Left renal pelvis (tissue), 4 donors: ENCODE measurements around the gene KCTD1. TPM values are rescaled to one million over a fixed set of nuclear protein-coding genes. Genes with fewer than 3 reads are reported as not detected.

Source experiments
- DNase-seq, 4 donors: peaks; one replicate each; pipeline ENCODE4 v3.0.0-alpha.2; 2013; ENCODE audit warnings: low read depth in 4 of 4, low spot score in 3 of 4
- polyA plus RNA-seq, 4 donors: library from polyadenylated mRNA; unstranded; fragments of 120-200 nt; gene quantifications; one replicate each; pipeline ENCODE4 v1.2.1, GENCODE V29; 2013; ENCODE audit not compliant: insufficient read length in 4 of 4

KCTD1 gene
- polyA plus RNA-seq, 4 donors = 31.0 to 75.6 (median 69.1) TPM

GRCh38 chr18:26526128-26526965, 22.0 kb downstream of the KCTD1 start:
- DNase-seq = no peak

- no peak for DNase-seq
These were observed 23.6 kb downstream of the KCTD1 start for GRCh38 chr18:26524504-26525351.

- no peak for DNase-seq
These were observed 24.4 kb downstream of the KCTD1 start for GRCh38 chr18:26524002-26524401.

GRCh38 chr18:26521617-26522016, 26.7 kb downstream of the KCTD1 start:
- no peak for DNase-seq

- no peak for DNase-seq
These were observed 27.4 kb downstream of the KCTD1 start for GRCh38 chr18:26520974-26521373.

- no peak for DNase-seq
These were observed 29.2 kb downstream of the KCTD1 start for GRCh38 chr18:26519114-26519513.

GRCh38 chr18:26516964-26517363, 31.4 kb downstream of the KCTD1 start:
- DNase-seq = no peak

- no peak for DNase-seq
These were observed 32.5 kb downstream of the KCTD1 start for GRCh38 chr18:26515643-26516487.

GRCh38 chr18:26511339-26512071, 36.8 kb downstream of the KCTD1 start:
- peak in 3 of 4 donors; percentile 24 to 42 (median 38) for DNase-seq

GRCh38 chr18:26510337-26510736, 38.0 kb downstream of the KCTD1 start:
- DNase-seq = no peak

- DNase-seq = no peak
These were observed 42.3 kb downstream of the KCTD1 start for GRCh38 chr18:26506012-26506411.

GRCh38 chr18:26504831-26505230, 43.5 kb downstream of the KCTD1 start:
- no peak for DNase-seq

- DNase-seq = no peak
These were observed 45.0 kb downstream of the KCTD1 start for GRCh38 chr18:26503382-26503781.

GRCh38 chr18:26502823-26503222, 45.5 kb downstream of the KCTD1 start:
- no peak for DNase-seq

- DNase-seq = no peak
These were observed 50.5 kb downstream of the KCTD1 start for GRCh38 chr18:26497866-26498265.

- no peak for DNase-seq
These were observed 51.8 kb downstream of the KCTD1 start for GRCh38 chr18:26496528-26496927.

GRCh38 chr18:26495287-26495686, 53.1 kb downstream of the KCTD1 start:
- DNase-seq = no peak

- DNase-seq = no peak
These were observed 55.3 kb downstream of the KCTD1 start for GRCh38 chr18:26493021-26493420.

- no peak for DNase-seq
These were observed 57.0 kb downstream of the KCTD1 start for GRCh38 chr18:26491194-26491816.

GRCh38 chr18:26489881-26490280, 58.5 kb downstream of the KCTD1 start:
- DNase-seq = no peak
